ENCODE measurements around the gene SYT15B.
"Not testable (repeated sequence)": the region's sequence is repeated elsewhere in the genome, so short reads cannot be mapped to it uniquely, and the experiment has no call there.

GRCh38 chr10:47746780-47747376 lies 16.5 kb downstream of the SYT15B start:
- not testable (repeated sequence) for TF ChIP-seq CTCF (conservative IDR thresholded peaks at IDR 0.05; ENCODE audit: low read depth, low read length); EZH2phosphoT487 (IDR thresholded peaks at IDR 0.05; ENCODE audit: borderline replicate concordance, low read length)

Data from PC-3 (cell line).